CD4-positive, alpha-beta T cell treated with Interferon gamma for 1 hour (primary cell): ENCODE results near the gene NEURL1B.
"Not testable (repeated sequence)": the region's sequence is repeated elsewhere in the genome, so short reads cannot be mapped to it uniquely, and the experiment has no call there.

Experiments used
- DNase-seq: peaks from one replicate; pipeline ENCODE4 v3.0.0-alpha.2; 2020

The NEURL1B gene

DNA sequence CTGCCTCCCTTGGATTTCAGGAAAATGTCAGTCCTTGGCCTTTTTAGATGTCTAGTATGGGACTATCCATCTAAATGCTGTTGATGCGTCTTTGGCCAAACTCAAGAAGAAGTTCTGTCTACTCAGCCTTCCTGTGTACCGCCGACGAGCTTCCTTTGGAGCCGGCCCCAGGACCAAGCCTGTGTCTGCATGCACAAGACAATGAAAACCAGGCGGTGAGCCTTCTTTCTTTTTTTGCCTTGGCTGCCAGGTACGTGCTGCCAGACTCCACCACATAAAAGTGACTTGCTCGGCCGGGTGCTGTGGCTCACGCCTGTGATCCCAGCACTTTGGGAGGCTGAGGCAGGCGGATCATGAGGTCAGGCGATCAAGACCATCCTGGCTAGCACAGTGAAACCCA, 6.0 kb upstream of the NEURL1B start:
- DNase-seq, result no peak

DNA sequence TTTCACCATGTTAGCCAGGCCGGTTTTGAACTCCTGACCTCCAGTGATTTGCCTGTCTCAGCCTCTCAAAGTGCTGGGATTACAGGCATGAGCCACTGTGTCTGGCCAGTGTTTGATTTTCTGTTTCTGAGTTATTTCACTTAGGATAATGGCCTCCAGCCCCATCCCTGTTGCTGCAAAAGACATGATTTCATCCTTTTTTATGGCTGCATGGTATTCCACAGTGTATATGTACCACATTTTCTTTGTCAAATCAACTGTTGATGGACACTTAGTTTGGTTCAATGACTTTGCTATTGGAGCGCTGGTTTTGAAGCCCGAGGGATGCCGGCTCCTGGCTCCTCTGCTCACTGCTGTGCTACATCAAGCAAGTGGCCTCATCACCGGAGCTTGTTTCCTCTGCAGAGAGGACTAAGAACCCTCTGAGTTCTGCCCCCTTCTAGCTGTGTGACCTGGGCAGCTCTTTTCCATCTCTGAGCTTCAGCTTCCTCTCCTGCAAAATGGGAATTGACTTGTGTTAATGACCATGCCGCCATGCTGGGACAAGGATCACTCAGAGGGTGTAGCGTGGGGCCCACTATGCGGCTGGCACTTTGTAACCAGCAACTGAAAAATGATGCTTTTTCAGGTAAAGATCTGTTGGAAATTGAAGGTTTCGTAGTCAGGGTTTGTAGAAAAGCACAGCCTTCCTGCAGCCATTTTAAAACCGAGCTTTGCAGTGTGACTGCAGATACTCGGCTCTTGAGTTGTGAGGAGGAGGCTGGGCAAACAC, 4.6 kb upstream of the NEURL1B start:
- DNase-seq, result no peak

DNA sequence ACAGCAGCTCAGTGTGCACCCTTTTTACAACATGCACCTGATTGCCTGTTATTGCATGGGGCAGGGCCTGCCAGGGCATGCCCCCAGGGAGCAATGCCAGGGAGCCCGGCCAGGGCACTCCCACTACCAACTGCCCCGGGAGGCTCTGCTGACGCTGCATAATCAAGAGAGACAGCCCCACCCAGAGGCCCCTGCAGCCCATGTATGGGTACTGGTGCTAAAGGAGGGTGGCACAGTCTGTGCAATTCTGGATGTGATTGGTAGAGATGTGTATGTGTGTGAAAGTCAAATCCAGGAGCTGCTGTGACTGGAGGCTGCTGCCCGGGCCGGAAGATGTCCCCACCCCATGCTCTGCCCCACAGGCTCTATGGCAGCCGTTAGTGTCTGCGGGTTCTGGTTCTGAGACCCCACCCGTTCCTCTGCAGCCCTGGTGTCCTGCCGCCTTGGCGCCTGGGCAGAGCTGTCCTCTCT, 3.9 kb upstream of the NEURL1B start:
- DNase-seq, result no peak

DNA sequence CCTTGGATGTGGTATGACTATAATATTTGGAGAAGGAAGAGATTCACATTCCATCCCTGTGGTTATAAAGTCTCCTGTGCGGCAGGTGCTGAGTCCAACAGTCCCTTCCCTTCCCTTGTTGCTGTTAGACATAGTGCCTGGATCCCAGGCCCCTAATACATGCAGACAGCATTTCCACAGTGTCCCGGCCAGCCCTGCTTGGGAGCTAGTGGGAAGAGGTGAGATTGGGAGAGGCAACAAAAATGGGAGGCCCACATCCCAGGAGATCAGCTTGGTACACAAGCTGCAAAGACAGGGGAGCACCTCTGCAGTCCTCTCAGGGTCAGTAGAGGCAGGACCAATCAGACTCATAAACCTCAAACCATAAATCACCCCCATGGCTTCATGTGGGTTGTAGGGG, 3.3 kb upstream of the NEURL1B start:
- no peak for DNase-seq

DNA sequence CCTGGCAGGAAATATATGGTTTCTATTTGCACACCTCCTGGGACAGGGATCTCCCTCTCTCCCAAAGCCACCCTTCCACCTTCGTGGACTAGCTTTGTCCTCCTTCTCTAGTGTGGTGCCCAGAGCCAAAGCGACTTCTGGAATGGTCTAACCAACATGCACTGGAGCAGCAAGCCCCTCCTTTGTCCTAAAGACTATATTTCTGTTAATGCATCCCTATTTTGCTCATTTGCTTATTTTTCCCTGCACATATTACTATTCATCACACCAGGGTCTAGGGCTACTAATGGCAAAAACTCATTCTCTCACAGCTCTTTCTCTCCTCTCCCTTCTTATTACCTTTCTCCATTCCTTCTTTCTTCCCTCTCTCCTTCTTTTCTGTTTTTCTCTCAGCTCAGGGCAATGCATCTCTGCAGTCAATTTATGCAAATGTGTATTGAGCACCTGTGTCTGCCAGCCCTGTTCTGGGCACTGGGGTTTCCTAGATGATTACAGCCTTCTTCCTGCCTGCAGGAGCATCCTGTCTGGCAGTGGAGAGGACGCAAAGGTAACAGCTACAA, 2.8 kb upstream of the NEURL1B start:
- no peak for DNase-seq

DNA sequence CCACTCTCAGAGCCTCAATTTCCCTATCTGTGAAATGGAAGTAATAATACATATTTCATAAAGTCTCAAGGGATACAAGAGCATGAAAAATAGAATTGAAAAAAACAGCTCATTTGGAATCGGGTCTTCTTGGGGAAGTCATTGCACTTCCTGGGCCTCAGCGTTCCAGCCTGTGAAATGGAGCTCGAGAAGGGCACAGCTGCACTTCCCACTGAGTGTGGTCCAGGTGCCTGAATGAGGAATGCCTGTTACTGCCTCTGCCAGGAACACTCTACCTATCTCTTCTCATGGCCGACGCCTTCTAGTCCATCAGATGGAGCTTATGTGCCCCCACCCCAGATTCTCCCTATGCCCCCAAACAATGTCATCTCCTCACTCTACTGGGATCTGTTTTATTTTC, 924 bp upstream of the NEURL1B start:
- no peak for DNase-seq

DNA sequence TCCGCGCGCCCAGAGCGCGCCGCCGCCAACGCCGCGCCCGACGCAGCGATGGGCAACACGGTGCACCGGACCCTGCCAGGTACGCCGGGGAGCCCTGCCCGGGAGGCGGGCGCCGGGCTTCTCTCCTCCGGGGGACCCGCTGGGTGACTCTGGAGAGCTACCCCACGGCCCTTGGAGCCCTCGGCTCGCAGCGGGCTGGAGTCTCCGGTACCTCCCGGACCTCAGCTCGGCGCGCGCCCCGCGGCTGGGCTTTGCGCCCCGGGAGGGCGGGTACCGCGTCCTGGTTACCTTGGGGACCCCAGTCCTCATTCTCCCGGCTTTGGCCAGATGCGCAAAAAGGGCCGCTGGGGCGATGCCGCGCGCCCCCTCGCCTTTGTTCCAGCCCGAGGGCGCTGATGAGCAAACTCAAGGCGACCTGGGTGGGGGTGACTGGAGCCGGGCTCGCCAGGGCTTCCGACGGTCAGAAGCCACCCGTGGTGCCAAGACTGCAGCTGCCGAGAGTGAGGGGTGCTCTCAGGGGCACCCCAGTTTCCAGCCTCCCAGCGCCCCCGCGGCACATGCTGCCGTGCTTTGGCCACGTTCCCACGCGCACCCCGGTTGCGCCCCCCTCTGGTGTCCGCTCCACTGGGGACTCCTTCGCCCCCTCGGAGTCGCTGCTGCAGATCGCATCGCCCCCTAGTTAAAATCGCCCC, 442 bp downstream of the NEURL1B start:
- no peak for DNase-seq

DNA sequence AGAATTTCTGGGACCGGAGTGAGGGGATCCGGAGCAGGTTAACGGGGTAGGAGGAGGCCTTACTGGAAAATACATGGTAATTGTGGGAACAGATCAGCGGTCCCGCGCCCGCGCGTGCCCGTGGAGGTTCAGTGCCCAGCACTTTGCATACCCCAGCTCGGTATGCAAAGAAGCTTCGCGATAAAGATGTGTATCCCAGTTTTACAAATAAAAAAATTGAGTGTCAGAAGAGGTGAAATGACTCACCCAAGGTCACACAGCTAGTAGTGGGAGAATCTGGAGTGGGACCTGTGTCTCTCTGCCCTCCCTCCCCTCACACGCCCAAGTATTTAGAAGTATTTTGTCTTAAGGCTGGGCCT, 967 bp downstream of the NEURL1B start:
- DNase-seq, result no peak

DNA sequence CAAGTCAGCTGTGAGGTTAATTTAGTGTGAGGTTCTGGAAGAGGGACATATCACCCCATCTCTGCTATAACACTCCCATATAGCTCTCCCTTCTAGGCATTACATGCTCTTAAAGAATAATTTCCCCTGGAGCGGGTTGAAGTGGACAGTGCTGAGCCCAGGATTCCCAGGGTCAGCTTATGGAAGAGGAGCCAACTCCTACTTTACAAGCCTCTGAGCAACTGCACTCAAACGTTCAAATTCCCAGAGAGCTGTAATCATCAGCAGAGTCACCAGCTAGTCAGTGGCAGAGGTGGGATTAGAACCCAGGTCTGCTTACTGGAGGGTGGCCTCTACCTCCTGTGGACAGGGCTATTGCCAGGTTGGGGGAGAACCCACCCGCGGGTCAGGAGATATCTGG, 1.4 kb downstream of the NEURL1B start:
- no peak for DNase-seq

DNA sequence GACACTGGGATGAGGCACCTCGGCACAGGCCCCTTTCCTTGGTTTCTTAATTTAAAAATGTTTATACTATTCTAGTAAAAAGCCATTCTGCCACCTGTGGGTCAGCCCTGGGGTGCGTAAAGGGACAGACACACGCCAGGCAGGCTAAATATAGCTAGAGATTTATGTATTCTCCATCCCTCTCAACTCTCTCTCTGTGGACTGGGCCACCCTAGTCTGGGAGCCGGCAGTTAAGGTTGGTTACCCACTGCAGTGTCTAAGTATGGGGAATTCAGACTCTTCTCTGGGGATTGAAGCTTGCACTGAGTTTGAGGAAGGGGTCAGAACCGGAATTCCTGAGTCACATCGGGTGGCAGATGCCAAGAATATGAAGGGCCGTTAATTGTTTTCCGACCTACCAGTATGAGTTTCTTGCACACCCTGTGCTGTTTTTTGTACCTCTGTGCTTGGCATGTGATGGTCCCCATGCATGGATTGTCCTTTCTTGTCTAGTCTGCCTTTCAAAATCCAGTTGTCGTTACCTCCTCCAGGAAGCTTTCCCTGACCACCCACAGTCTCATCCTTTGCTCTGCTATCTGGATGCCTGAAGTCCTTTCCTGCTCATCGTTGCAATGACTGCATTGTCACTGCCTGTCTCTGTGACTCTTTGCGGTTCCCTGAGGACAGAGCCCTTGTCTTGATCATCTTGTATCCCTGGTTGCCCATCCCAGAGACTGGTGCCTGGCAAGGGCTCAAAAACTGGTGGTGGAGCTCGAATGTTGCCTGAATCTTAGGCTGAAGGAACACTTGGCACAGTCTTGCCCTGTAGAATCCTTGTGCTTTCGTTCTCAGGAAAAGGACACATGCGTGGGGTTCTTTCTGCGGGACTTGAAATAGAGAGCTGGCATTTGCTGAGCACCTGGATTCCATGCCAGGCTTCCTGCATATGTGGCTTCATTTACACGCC, 2.1 kb downstream of the NEURL1B start:
- no peak for DNase-seq

DNA sequence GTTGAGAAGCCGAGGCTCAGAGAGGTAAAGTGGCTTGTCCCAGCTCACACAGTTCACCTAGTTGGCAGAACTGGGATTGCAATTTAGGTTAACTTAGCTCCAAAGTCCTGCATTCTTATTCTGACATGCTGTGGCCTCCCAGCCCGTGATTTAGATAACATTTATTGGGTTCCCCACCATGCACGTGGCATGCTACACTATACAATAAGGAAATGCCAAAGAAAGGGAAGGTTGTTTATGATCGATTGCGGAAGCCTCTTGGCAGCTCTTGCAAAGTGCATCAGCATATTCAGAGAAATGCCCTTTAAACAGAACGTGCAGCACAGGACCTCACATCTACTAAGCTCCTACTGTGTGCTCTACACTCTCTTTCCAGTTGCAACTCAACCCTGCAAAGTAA, 3.2 kb downstream of the NEURL1B start:
- no peak for DNase-seq

DNA sequence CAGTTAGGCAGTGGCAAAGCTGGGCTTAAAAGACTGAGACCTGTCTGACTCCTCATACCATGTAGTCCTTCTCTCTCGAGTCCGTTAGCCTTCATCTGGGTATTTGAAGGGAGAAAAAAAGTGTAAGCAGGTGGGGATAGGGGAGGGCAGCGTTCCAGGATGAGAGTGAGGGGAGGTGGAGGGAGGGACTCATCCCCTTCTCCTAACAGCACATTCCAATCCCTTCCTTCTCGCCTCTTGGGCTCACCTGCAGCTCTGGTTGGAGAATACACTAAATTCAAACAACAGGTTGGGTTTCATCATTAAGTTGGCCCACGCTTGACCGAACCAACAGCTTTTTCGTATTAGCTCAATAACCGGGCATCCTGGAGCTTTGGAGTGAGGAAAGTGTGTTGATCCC, 3.6 kb downstream of the NEURL1B start:
- DNase-seq, result no peak

DNA sequence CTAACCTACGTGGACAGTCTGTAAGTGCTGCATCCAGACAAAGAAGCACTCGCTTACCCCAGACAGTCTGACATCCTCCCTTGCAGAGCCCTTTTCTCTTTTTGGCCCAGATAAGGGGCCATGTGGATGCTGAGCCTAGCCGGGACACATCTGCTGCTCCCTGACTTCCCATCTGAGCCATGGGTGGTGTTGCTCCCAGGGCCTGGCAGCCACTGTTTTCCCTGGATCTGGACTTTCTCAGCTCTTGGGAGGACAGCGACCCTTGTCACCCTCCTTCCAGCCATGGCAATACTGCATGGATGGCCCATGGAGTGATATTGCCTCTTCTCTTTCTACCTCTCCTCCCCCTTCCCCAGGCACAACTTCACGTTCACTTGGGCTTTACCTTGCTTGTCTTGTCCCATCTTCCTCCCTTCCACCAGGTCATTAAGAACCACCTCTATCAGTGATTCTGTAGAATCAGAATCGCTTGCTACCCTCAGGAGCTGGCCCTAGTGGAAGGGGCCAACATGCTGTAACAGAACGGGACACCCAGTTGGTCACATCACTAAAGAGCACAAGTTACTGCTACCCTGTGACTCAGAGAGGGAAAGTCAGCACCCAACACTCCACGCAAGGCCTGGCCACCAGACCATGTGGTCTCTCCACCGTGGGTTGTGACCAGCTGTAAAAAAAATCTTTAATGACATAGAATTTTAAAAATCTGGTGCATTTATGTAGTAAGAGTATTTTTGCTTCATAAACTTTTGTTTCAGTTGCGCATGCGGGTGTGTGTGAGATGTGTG, 4.4 kb downstream of the NEURL1B start:
- no peak for DNase-seq

DNA sequence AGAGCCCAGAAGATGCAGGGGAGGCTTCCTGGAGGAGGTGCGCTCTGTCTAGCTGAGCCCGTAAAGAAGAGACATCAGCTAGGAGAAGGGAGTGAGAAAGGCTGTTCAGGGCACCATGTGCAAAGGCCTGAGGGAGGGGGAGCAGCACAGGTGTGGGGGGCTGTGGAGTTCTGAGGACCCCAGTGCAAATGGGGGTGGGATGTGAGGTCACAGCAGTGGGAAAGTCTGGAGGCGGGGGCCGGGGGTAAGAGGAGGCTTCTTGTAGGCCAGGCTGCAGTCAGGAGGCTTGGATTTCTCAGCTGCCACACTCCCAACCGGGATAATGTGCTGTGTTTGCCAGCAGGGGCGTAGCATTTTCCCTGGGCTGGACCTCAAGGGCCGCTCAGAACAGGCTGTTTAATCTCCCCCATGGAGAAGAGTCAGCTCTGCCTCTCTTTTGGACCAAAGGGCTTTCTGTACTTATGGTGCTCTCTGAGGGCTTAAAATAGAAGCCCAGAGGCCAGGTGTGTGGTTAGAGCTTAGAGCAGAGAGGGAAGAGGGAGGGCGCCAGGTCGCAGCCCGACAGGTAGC, 5.7 kb downstream of the NEURL1B start:
- no peak for DNase-seq

DNA sequence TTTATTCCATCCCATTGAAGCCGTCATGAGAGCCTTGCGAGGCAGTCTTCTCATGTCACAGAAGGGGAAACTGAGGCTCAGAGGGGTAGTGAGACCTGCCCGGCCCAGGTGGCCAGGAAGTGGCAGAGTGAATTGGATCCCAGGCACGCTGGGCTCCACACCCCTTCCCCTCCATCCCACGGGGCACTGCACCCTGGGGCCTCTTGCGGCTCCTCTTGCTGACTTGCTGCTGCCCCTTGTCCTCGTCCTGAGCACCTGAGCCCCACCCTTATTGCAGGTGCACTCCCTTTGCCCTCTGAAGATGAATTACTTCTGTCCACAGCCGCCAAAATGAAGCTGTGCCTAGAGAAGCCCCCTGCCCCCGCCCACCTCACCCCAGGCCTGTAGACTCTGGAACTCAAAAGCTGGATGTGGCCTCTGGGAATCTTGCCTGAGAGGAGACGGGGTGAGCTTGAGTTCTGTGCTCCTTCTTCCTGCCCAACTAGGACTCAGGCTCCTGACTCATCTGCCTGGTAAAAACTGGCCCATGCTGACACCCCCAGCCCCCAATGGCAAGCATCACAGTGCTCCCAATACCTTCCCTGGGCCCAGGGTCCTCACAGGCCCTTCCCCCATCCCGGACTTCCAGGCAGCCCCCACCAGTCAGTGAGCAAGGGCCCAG, 6.4 kb downstream of the NEURL1B start:
- no peak for DNase-seq

DNA sequence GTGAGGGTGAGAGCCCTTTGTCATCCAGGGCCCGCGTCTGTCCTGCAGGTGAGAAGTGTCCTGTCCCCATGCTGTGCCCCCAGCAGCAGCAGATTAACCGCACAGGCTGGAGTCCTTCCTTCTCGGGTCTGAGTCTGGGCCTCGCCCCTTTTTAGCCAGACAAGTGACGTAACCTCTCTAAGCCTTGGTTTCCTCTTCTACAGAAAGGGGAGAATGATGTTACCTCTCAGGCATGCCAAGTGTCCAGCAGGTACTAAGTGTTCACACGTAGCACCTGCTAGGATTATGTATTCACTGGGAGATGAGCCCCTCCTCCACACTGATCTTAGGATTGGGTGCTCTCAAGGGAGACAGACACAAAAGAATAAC, 6.9 kb downstream of the NEURL1B start:
- no peak for DNase-seq

DNA sequence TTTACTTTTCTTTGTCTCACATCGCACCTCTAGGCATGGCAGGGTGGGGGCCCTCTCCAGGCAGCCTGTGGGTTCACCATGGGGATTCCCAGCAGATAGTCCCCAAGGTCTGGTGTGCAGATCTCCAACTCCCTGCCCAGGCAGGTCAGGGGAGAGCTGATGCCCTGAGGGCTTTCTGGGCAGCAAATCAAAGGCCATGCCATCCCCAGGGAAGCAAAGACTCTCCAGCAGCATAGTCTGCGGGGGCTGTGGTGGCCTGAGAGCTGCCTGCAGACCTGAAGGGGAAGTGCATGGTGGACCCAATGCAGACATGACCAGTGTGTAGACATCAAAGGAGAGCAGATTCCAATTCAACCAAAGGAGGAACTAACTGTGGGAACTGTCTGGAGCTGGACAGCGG, 7.7 kb downstream of the NEURL1B start:
- no peak for DNase-seq

DNA sequence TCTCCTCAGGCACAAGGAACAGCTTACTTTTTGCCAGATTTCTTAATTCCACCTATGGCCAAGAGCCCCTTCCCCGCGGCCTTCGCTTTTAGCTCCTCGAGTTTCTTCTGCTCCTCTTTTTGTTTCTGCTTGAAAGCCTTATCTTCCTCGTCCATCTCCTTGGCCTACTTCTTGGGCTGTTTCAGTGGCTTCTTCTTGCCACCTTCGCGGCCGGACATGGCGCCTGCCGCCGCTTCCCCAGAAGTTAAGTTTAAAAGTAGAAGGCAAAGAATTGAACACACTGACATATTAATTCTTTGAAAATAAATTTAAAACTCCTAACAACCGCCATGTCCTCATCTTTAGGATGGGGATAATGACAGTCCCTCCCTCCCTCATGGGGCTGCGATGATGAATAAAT, 15.4 kb downstream of the NEURL1B start:
- DNase-seq, result not testable (repeated sequence)

DNA sequence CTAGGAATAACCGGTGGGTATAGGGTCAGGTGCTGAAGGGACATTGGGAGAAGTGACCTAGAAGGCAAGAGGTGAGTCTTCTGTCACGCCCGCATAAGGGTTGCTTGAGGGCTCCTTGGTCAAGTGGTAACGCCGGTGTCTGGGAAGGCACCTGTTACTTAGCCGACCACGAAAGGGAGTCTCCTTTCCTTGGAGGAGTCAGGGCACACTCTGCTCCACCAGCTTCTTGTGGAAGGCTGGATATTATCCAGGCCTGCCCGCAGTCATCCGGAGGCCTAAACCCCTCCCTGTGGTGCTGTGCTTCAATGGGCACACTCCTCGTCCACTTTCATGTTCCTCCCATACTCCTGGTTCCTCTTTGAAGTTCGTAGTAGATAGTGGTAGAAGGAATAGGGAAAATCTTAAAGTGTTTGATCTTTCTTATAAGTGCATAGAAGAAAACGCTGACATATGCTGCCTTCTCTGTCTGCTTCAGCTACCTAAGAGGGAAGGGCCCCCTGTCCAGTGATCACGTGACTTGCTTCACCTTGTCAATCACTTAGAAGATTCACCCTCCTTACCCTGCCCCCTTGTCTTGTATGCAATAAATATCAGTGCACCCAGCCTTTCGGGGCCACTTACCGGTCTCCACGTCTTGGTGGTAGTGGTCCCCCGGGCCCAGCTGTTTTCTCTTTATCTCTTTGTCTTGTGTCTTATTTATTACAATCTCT, 16.6 kb downstream of the NEURL1B start:
- DNase-seq, result not testable (repeated sequence)

DNA sequence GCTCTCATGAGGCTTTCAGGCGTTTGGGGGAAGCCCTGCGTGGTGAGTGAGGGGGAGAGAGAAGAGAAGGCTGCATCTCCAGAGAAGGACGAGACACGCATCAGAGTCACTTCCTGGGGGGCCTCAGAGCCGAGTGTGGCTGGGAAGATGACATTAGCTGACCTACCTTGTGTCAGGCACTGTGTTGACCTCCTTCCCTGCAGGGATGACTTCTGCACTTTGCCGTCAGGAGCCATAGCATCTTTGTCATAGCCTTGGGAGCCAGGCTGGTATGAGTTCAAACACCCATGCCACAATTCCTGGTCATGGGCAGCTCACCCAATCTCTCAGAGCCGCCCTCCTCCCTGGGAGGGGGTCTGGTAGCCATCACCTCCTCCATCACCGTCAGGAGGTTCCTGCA, 17.3 kb downstream of the NEURL1B start:
- no peak for DNase-seq

DNA sequence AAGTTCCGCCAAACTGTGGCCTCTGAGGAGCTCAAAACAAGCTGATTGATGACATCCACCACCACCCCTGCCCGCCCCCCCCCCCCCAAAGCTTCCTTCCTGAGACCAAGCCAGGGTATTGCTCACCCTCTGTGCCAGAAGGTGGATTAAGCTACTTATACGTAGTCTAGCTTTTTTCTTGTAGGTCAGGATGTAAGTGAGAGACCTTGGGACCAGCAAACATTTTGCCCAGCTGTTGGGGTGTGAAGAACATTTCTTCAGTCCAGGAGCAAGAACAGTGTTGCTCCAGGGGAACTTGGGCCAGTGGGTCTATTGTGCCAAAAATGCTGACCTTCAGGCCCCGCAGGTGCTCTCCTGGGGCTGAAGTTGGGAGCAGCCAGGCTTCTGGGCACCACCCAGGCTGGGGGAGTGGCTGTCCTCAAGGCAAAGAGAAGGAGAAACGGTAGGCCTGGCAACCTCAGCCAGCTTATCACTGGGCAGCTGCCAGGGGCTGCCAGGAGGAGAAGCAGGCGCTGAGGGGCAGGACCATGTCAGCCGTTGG, 18.0 kb downstream of the NEURL1B start:
- DNase-seq, result no peak
